Liver (tissue), 3 donors: ENCODE measurements around the gene VAT1.

Experiments used
- ATF3 ChIP-seq: IDR thresholded peaks from 2 replicates; pipeline ENCODE4 v1.6.1; 2016; ENCODE audit warnings: antibody characterized with exemption
- CTCF ChIP-seq: fragments of 150-350 bp; IDR thresholded peaks from 2 replicates; pipeline ENCODE4 v1.5.1; 2017; ENCODE audit warnings: improper control_type of control experiment, low read depth, low read length; ENCODE audit not compliant: missing input control
- EGR1 ChIP-seq, 2 donors: IDR thresholded peaks; 2 replicates each; pipeline ENCODE4 v1.6.1; 2016 to 2018; ENCODE audit warnings: antibody characterized with exemption in 2 of 2, low read depth in 2 of 2
- FOXA1 ChIP-seq: IDR thresholded peaks from 2 replicates; pipeline ENCODE4 v1.6.1; 2016; ENCODE audit warnings: antibody characterized with exemption
- MAX ChIP-seq: IDR thresholded peaks from 2 replicates; pipeline ENCODE4 v1.6.1; 2016; ENCODE audit warnings: antibody characterized with exemption
- REST ChIP-seq: IDR thresholded peaks from 2 replicates; pipeline ENCODE4 v1.6.1; 2016; ENCODE audit warnings: antibody characterized with exemption, mild to moderate bottlenecking
- RXRA ChIP-seq, 2 donors: IDR thresholded peaks; 2 replicates each; pipeline ENCODE4 v1.6.1; 2017 to 2018; ENCODE audit warnings: antibody characterized with exemption in 2 of 2, mild to moderate bottlenecking in 1 of 2
- YY1 ChIP-seq: IDR thresholded peaks from 2 replicates; pipeline ENCODE4 v1.6.1; 2016; ENCODE audit warnings: antibody characterized with exemption, mild to moderate bottlenecking
- donor health status: healthy.
- donor health status: healthy.

GRCh38 chr17:43039646-43040045, 17.5 kb upstream of the VAT1 start:
- TF ChIP-seq CTCF (no peak), YY1 (no peak), FOXA1 (no peak), REST (no peak), ATF3 (no peak), EGR1 (IDR thresholded peaks at IDR 0.05; ENCODE audit: low read depth in 2 of 2) (no peak), RXRA (IDR thresholded peaks at IDR 0.05) (no peak), MAX (no peak)
